Activated CD4-positive, CD25-positive, alpha-beta regulatory T cell treated with anti-CD3 and anti-CD28 coated beads, Interleukin-2, amount 50 U/mL, for 72 hours (primary cell): ENCODE data around the gene S100A9.
"Not testable (repeated sequence)": the region's sequence is repeated elsewhere in the genome, so short reads cannot be mapped to it uniquely, and the experiment has no call there.

Experiments
- DNase-seq: peaks from one replicate; pipeline ENCODE4 v3.0.0; 2021

S100A9 gene

DNA sequence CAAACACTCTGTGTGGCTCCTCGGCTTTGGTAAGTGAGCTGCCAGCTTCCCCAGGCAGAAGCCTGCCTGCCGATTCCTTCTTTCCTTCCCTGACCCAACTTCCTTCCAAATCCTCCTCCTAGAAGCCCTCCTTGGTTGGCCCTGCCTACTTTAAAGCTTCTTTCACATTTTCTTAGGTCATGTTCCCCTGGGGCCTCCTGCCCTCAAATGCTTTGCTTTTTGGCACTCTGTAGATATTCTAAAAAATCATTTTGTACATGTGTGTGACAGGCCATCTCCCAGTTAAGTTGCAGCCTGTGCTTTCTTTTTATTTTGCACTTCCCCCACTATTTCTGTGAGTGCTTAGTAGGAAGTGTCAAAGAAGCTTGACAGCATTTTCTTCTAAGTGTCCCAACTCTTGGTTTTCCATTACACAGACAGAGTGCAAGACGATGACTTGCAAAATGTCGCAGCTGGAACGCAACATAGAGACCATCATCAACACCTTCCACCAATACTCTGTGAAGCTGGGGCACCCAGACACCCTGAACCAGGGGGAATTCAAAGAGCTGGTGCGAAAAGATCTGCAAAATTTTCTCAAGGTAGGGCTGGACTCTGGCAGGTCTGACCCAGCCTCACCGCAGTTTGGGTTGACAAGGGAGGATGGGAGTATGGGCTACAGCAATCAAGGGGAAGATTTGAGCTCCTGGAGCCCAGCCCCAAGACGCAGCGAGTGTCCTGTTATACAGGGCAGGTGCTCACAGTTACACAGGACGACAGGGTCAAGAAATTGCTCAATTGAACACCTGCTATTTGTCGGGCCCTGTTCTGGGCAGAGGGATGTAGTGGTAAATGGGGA is at the start of gene S100A9:
Gene S100A9, plus strand, starts transcription at position 2 of the 838 bp plus-strand sequence. Its CDS starts 430 bp downstream, at position 432.
- no peak for DNase-seq

DNA sequence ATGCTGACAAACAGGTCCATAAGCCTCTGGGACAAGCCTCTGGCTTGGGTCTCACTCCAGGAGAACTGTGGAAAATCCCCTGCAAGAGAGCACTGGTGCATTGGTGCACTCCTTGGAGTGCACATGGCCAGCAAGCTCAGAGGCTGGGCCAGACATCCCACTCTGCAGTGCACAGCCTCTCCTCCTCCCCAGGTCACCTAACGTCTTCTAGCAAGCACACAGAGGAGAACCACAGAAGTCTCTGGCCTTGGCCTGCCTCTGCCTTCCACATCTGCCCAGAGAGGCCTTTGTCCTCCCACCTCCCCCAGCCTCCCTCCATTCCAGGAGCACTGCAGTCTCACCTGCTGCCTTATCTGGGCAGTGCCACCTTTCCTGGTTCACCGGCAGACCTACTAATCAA is 49.1 kb upstream of the S100A9 start:
- no peak for DNase-seq

DNA sequence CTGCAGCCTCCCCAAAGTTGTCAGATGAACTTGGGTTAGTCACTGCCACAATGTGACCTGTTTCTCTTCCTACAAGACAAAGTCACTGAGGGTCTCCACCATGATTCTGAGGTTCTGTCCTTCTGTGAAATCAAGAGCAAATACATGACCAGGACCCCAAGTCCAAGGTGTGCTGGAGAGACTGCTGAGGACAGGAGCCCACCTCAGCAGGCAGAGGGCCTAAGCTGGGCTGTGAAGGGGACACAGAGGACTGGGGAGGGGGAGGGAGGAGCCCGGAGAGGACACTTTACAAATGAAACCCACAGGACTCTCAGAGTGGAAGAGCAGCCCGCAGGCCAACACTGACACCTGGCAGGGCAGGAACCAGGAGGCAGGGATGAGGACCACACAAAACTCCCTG is 48.2 kb upstream of the S100A9 start:
- no peak for DNase-seq

DNA sequence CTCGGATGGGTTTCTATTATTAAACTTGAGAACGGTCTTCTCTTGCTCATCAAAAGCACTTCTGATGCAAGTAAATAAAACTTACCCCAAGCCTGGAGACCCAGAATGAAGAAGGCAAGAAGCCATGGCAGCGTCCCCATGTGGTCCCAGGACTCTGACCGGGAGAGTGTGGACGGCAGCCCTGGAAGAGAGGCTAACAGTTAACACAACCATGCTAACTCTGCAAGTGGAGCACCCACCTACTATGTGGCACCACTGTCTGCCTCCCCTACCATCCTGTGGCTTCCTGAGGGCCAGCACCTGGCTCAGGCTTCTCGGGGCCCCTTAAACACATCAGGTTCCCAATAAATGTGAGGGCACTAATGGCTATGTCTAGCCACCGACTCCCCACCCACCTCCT is 47.1 kb upstream of the S100A9 start:
- DNase-seq, result no peak

DNA sequence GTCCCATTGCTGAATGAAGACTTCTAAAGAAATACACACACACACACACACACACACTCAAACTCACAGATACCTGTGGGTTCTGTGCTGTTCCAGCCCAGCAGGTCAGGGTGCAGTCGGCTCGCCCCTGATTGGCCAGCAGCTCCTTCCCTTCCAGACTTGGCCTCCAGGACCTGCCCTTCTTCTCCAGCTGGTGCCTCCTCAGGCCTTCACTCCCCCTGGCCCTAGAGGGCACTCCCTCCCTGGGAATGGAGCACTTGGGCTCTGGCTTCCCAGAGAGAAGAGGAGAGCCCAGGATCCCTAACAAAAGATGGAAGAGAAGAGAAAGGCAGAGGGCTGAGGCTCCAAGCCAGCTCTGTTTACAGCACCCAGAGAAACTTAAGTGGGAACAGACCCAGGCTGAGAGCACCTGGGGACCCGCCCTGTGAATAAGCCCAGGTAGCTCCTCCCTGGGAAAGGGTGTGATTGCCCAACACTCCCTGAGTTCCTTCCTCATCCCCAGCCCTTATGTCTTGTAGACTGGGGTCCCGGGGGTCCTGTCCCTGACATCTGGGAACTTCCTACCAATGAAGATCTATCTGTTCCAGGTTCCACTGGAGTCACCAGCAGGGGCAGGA is 45.0 kb upstream of the S100A9 start, which contains the start of gene PGLYRP3:
Gene PGLYRP3, minus strand, starts transcription at position 383 of the 617 bp plus-strand sequence. CDS start 2,287 bp downstream, outside the sequence.
- no peak for DNase-seq

DNA sequence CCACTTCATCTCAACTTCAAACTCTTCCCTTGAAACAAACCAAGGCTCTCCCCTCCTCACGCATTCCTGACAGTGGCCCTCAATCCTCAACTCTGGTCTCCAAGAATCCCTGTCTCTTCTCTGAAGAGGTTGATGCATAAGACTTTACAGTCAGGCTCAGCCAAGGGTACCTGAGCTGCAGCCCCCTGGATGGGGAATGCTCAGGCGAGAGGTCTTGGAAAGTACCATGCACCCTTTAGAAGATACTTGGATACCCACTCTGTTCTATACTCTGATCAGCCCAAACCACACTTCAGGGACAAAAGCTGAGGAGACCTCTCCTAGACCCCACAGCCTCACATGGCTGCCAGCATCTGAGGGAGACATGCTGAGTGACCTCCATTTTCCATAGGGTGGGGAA is 44.4 kb upstream of the S100A9 start:
- no peak for DNase-seq

DNA sequence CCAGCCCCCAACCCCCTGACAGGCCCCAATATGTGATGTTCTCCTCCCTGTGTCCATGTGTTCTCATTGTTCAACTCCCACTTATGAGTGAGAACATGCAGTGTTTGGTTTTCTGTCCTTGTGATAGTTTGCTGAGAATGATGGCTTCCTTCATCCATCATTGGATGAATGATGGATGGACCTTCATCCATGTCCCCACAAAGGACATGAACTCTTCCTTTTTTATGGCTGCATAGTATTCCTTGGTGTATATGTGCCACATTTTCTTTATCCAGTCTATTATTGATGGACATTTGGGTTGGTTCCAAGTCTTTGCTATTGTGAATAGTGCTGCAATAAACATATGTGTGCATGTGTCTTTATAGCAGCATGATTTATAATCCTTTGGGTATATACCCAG is 43.3 kb upstream of the S100A9 start:
- DNase-seq, result not testable (repeated sequence)

DNA sequence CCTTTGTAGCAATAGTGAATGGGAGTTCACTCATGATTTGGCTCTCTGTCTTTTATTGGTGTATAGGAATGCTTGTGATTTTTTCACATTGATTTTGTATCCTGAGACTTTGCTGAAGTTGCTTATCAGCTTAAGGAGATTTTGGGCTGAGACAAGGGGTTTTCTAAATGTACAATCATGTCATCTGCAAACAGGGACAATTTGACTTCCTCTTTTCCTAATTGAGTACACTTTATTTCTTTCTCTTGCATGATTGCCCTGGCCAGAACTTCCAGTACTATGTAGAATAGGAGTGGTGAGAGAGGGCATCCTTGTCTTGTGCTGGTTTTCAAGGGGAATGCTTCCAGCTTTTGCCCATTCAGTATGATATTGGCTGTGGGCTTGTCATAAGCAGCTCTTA is 41.6 kb upstream of the S100A9 start:
- DNase-seq, result not testable (repeated sequence)

DNA sequence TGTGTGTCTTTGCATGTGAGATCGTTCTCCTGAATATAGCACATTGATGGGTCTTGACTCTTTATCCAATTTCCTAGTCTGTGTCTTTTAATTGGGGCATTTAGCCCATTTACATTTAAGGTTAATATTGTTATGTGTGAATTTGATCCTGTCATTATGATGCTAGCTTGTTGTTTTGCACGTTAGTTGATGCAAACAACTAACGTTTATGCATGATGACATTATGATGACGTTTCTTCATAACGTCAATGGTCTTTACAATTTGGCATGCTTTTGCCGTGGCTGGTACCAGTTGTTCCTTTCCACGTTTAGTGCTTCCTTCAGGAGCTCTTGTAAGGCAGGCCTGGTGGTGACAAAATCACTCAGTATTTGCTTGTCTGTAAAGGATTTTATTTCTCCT is 39.5 kb upstream of the S100A9 start:
- not testable (repeated sequence) for DNase-seq

DNA sequence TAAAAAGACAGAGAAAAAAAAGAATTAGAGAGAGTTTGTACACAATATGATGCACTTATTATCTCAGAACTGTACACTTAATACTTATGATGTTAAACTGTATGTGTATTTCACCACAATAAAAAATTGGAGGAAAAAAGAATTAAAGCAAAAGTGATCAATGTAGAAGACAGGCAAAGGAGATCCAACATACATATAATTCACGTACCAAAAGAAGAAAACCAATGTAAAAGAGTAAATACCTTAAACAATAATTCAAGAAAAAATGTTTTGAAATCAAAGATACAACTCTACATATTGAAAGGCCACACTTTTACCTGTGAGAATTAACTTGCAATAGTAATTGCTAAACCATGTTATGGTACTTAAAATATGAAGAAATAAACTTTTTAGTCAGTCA is 35.1 kb upstream of the S100A9 start:
- no peak for DNase-seq

DNA sequence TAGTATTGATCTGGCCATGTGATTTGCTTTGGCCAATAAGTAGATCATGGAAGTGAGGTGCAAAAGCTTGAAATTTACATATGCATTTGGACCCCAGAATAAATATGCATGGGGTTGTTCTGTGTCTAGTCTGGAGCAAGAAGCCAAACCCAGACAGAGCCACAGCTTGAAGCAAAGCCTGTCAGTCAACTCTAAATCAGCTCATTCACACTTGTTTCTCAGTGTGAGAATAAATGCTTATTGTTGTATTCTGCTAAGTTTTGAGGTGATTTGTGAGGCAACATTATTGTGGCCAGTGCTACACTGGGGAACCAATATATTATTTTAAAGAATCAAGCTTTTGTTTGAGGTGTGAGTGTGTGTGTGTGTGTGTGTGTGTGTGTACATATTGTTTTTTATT is 32.7 kb upstream of the S100A9 start:
- DNase-seq, result no peak

DNA sequence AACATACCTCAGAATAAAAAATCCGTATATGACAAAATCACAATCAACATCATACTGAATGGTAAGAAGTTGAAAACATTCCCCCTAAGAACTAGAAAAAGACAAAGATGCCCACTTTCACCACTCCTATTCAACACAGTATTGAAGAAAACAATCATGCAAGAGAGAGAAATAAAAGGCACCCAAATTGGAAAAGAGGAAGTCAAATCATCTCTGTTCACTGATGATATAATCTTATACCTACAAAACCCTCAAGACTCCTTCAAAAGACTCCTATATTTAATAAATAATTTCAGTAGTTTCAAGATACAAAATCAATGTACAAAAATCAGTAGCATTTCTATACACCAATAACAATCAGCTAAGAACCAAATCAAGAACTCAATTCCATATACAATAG is 23.8 kb upstream of the S100A9 start:
- no peak for DNase-seq

DNA sequence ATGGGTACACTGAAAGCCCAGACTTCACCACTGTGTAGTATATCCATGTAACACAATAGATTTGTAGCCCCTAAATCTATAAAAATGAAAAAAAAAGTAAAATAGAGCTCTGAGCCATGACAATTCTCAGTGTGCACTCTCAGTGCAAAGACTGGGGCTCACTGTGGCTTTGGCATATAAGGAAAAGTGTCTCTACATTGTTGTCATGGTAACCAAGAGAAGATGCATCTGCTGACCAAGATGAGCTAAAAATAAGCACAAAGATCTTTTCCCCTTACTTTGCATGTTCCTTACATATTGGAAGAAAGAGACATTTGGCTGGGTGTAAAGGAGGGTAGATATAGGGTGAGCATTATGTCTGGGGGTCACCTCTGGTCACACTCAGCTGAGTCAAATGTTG is 21.0 kb upstream of the S100A9 start:
- no peak for DNase-seq

DNA sequence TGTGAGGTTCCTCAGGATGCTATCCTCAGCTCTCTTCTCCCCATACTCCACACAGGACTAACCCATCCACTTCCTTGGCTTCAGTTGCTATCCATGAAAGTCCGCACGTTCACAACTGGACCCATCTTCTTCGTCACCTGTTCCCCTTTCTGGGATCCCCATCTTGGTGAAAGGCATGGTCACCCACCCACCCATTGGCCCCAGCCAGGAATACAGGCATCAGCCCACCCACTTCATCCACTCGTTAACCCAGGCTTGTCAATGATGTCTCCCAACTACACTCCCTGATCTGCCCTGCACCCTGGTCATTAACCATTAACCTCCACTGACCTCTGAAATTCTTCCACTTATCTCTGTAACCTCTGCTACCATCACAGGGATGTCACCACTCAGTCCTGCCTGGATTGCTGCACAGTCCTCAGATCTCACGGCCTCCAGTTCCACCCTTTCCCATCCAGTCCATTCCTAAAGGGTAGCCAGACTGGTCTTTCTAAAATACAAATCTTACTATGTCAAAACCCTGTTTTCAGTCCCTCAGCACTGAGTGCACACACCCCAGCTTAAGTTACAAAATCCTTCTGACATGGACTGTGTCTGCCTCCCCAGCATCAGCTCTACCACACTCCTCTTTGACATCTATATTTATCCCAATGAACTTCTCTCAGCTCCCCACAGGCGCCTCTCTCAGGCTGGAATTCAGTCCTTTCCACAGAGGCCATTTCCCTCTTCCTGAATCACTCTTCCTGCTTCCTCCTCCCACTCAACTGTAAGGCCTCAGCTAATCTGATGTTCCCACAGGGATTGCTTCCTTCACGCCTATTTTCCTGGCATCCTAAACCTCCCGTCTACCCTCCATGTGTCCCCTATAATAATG is 19.4 kb upstream of the S100A9 start:
- no peak for DNase-seq

DNA sequence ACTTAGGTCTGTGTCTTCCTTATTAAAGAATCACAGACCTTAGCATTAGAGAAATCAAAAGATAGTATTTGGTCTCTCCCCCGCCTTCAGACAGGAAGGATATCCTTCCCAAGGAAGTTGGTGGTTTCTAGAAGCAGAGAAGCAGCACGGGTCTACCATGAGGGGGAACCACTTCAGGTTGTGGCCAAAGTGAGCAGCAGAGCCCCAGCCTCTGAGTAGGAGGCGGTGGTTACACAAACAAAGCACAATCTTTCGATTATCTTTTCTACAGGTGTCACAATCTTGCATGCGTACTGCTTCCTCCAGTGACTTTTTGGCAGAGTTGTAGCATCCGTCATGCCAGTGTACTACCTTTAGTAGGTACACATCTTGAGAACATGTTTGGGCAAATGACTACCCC is 17.9 kb upstream of the S100A9 start:
- no peak for DNase-seq

DNA sequence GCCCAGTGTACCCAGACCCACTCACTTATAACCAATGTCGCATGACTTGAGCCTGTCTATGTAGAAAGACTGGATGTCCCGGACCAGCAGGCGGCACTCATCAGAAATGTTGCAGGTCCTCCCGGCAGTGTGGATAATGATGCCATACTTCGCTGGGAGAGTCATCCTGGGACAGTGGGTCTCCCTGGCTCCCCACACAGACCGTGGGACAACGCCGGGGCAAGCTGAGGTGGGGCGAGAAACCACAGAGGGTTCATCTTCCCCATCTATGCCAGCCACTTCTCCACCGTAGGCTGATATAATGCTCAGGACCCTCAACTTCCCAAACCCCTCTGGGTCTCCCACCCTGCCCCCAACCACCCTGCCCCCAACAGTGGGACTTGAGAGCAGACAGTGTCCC is 17.3 kb upstream of the S100A9 start:
- DNase-seq, result no peak

DNA sequence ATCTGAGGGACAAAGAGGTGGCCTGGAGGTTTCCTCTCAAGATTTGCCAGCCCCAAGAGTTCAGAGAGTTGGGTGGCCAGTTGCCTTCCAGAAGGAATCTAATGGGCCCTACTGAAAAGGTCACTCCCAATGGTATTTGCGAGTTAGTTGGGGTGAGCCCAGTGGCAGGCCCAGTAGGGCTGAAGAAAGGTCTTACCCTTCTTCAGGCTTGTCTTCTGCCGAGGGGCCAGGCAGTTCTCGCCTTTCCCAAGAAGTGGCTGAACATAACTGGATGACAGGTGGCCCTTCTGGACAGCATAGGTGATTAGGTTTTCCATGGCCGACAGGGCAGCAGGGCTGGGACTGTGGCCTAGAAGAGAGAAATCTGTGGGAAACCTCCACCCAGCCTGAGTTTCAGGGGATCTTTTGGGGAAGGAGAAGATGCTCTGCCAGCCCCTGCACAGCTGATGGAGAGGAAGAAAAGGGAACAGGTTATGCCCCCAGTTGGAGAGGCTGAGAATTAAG is 16.2 kb upstream of the S100A9 start:
- DNase-seq, result no peak

DNA sequence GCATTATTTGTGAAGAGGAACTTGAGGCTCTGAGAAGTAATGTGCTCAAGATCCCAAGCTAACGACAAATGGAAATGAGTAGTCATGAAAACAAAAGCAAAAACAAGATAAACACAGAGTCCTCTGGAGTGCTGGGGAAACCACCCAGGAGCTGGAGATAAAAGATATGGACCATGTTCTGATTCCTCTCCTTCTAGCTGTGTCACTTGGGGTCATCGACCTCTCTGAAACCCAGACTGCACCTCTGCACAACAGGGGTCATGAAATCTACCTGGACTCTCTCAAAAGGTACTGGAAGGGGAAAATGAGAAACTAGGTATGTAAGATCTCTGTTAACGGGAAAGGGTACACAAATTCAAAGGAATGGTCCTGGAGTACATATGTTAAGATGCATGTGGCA is 15.5 kb upstream of the S100A9 start:
- DNase-seq, result no peak

DNA sequence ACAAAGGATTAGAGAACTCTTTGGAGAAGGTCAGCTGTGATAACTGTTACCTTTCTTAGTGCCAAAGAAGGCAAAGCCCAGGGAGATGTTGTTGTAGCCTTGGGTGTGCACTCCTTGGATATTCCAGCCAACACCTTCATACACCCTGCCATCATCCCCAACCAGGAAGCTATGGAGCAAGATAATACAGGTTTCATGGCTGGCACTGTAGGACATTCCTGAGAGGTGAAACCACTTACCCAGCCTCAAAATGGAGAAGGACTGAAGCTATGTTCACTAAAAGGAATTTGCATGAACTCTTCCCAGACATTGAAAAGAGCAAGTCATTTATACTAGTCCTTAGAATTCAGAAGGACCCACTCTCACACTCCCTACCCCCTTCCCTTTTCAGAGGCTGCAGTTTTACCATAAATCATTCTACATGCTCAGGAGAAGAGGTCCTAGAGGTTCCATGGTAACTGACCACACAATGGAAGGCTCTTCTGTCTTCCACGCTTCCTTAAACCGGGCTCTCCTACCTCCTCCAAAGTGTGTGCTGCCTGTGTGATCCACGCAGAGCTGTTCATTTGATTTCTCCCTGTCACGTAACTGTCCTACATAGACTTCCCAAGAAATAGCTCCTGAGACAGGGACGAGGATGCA is 14.5 kb upstream of the S100A9 start:
- DNase-seq, result no peak

DNA sequence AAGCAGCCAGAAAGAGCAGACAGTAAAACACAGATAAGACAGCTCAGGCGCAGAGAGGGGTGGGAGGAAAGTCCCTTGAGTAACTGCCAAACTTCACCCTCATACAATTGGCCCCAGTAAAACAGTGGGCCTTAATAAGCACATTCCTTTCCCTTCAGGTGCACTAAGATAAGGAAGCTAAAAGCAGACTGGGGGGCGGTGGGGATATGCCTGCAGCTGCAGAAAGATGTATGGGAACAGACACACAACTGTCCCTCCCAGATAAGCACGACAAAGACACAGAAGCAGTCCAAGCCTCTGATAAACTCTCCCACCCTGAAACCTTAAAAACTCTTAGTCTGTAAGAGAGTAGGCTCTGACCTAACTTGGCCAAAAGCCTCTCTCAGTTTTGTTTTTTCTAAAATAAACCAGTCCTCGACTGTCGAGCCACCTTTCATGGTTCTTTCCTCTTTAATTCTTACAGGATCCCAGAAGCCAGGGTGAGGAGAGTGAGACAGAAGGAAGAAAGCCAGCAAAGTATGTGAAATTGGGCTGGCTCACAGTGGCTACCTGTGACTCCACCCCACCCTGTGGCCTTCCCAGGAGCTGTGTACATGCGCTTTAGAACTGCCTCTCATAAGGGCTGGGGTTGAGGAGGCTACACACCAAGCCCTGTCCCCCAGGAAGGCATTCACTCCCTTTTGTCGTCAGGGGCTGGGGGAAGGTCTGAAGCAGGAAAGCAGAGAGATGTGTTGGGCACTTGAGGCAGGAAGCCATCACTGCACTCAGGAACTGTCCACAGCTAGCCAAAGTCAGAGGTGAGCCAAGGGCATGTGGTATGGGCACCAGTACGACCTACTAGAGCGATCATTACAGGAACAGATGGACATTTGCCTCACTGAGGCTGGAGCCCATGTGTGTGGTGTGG is 13.6 kb upstream of the S100A9 start:
- no peak for DNase-seq

DNA sequence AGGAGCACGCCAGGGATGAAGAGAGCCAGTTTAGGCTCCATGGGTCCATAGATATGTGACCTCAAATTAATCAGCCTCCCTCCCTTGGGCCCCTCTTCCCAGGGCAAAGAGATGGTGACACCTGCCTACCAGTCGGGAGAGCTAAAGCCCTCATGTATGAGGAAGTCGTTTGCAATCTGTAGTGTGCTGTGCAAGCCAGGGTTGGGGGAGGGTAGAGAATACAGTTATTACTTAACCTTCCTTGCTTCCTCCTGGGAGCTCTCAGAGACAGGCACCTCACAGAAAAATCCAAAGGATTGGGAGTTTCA is 13.0 kb upstream of the S100A9 start:
- no peak for DNase-seq
